Muscle of back (tissue), 11 donors: ENCODE results near the gene FANCI. TPM values are rescaled to one million over a fixed set of nuclear protein-coding genes. Genes with fewer than 3 reads are reported as not detected.

Experiments used
- DNase-seq, 3 donors: peaks; one replicate each; pipeline versions ENCODE4 v3.0.0 to v3.0.0-alpha.2; 2013
- polyA plus RNA-seq, 10 donors: library from polyadenylated mRNA; unstranded; fragments of 120-200 nt; gene quantifications; one replicate each; pipeline ENCODE4 v1.2.1, GENCODE V29; 2013; ENCODE audit not compliant: insufficient read length in 10 of 10

FANCI gene
- polyA plus RNA-seq, 10 donors: 12.4 to 27.7 (median 16.8) TPM

GRCh38 chr15:89305395-89305794 is 61.6 kb downstream of the FANCI start:
- DNase-seq: no peak

- DNase-seq: no peak
Observed at GRCh38 chr15:89307046-89307587, 63.3 kb downstream of the FANCI start.

- no peak for DNase-seq
Observed at GRCh38 chr15:89307791-89308190, 64.0 kb downstream of the FANCI start.

GRCh38 chr15:89308236-89308635 is 64.5 kb downstream of the FANCI start:
- DNase-seq: no peak

GRCh38 chr15:89309993-89310392 is 66.2 kb downstream of the FANCI start:
- no peak for DNase-seq

- DNase-seq: no peak
Observed at GRCh38 chr15:89315375-89315929, 71.7 kb downstream of the FANCI start.

GRCh38 chr15:89316504-89316903 is 72.7 kb downstream of the FANCI start:
- no peak for DNase-seq

GRCh38 chr15:89317186-89317720 is 73.5 kb downstream of the FANCI start:
- no peak for DNase-seq

GRCh38 chr15:89319678-89320077 is 75.9 kb downstream of the FANCI start:
- DNase-seq: no peak

- no peak for DNase-seq
Observed at GRCh38 chr15:89320200-89320599, 76.4 kb downstream of the FANCI start.

- no peak for DNase-seq
Observed at GRCh38 chr15:89321521-89322410, 78.0 kb downstream of the FANCI start.

- DNase-seq: no peak
Observed at GRCh38 chr15:89322822-89323221, 79.0 kb downstream of the FANCI start.

GRCh38 chr15:89323825-89324224 is 80.0 kb downstream of the FANCI start:
- no peak for DNase-seq

- DNase-seq: no peak
Observed at GRCh38 chr15:89325039-89325803, 81.4 kb downstream of the FANCI start.

- no peak for DNase-seq
Observed at GRCh38 chr15:89326316-89326715, 82.5 kb downstream of the FANCI start.

- no peak for DNase-seq
Observed at GRCh38 chr15:89327113-89327512, 83.3 kb downstream of the FANCI start.

GRCh38 chr15:89328398-89329254 is 84.8 kb downstream of the FANCI start:
- no peak for DNase-seq

- no peak for DNase-seq
Observed at GRCh38 chr15:89329329-89330084, 85.7 kb downstream of the FANCI start.

GRCh38 chr15:89330119-89330518 is 86.3 kb downstream of the FANCI start:
- no peak for DNase-seq

GRCh38 chr15:89330881-89331595 is 87.3 kb downstream of the FANCI start:
- DNase-seq: no peak
